ENCODE results near the gene MORC4. TPM values are rescaled to one million over a fixed set of nuclear protein-coding genes. Genes with fewer than 3 reads are reported as not detected.

Gene MORC4
- total and polyA plus RNA-seq, 2 donors from 2014 or later: 8.2 to 12.6 TPM

DNA sequence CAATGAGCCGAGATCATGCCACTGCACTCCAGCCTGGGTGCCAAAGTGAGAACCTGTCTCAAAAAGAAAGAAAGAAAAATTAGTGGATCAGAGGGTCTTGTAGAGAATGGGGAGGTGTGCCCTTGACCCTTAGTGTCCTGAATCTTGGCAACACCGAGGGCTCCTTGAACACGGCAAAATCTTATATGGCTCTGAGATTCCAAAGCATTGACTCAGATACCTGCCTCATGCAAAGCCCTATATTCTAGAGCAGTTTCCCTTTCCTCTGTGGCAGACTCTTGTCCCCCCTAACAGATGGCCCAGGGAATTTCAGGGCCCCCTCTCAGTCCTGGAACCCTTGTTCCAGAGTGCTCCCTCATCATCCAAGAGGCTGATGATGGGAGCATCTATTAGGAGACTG, 73.0 kb downstream of the MORC4 start:
- H3K36me3 ChIP-seq (ENCODE audit: control insufficient read depth in 2 of 3, insufficient read depth in 3 of 3, low read length in 3 of 3): peaks cover 0 to 4% (median 0%) of the 10 kb centered on the region in 3 donors
- intact Hi-C loops (cut with DNase I): no loop called here
- H3K4me1 ChIP-seq (ENCODE audit: control insufficient read depth in 2 of 3, insufficient read depth in 2 of 3, low read depth in 1 of 3, low read length in 3 of 3): no peaks in the 10 kb centered on the region
- H3K4me3 ChIP-seq (ENCODE audit: low read length in 3 of 3): no peak overlapping the region
- H3K9ac ChIP-seq (ENCODE audit: low read length in 3 of 3): no peak overlapping the region
- H3K27ac ChIP-seq (ENCODE audit: low read depth in 2 of 2, low read length in 2 of 2): no peak overlapping the region
- no peaks in the 10 kb centered on the region for H3K9me3 ChIP-seq (ENCODE audit: control insufficient read depth in 2 of 3, insufficient read depth in 1 of 3, low read length in 3 of 3)
- DNase-seq (no peak), FAIRE-seq (no peak)
- TF ChIP-seq CTCF (IDR thresholded peaks at IDR 0.05; ENCODE audit: borderline replicate concordance, extremely low read depth, insufficient read depth): no peak
- H3K27me3 ChIP-seq (ENCODE audit: control insufficient read depth, insufficient read depth, low read length): no peaks in the 10 kb centered on the region

- FAIRE-seq (no peak), DNase-seq (no peak)
- Histone ChIP-seq H3K9ac (ENCODE audit: low read length in 3 of 3) (no peak overlapping the region), H3K27me3 (ENCODE audit: control insufficient read depth, insufficient read depth, low read length) (no peaks in the 10 kb centered on the region), H3K9me3 (ENCODE audit: control insufficient read depth in 2 of 3, insufficient read depth in 1 of 3, low read length in 3 of 3) (no peaks in the 10 kb centered on the region), H3K4me1 (ENCODE audit: control insufficient read depth in 2 of 3, insufficient read depth in 2 of 3, low read depth in 1 of 3, low read length in 3 of 3) (no peaks in the 10 kb centered on the region), H3K36me3 (ENCODE audit: control insufficient read depth in 2 of 3, insufficient read depth in 3 of 3, low read length in 3 of 3) (no peaks in the 10 kb centered on the region), H3K27ac (ENCODE audit: low read depth in 2 of 2, low read length in 2 of 2) (no peak overlapping the region), H3K4me3 (ENCODE audit: low read length in 3 of 3) (no peak overlapping the region)
- intact Hi-C loops (cut with DNase I): no loop called here
- TF ChIP-seq CTCF (IDR thresholded peaks at IDR 0.05; ENCODE audit: borderline replicate concordance, extremely low read depth, insufficient read depth): no peak
Measured at GRCh38 chrX:106921637-106922036, 78.4 kb downstream of the MORC4 start.

GRCh38 chrX:106919932-106920452, 80.0 kb downstream of the MORC4 start, which contains the start of gene CLDN2:
TSS of gene CLDN2 (plus strand) at chrX:106920402. CDS start at chrX:106928229, 7,827 bp downstream.
- Histone ChIP-seq H3K27me3 (ENCODE audit: control insufficient read depth, insufficient read depth, low read length) (no peaks in the 10 kb centered on the region), H3K36me3 (ENCODE audit: control insufficient read depth in 2 of 3, insufficient read depth in 3 of 3, low read length in 3 of 3) (no peaks in the 10 kb centered on the region), H3K9me3 (ENCODE audit: control insufficient read depth in 2 of 3, insufficient read depth in 1 of 3, low read length in 3 of 3) (no peaks in the 10 kb centered on the region), H3K27ac (ENCODE audit: low read depth in 2 of 2, low read length in 2 of 2) (no peak within 1 kb of the TSS), H3K9ac (ENCODE audit: low read length in 3 of 3) (no peak within 1 kb of the TSS), H3K4me3 (ENCODE audit: low read length in 3 of 3) (no peak within 1 kb of the TSS), H3K4me1 (ENCODE audit: control insufficient read depth in 2 of 3, insufficient read depth in 2 of 3, low read depth in 1 of 3, low read length in 3 of 3) (no peaks in the 10 kb centered on the region)
- intact Hi-C loops (cut with DNase I): no loop called here
- DNase-seq (peak in 3 of 5 donors; percentile 24 to 44 (median 34)), FAIRE-seq (no peak)
- no peak for TF ChIP-seq CTCF (IDR thresholded peaks at IDR 0.05; ENCODE audit: borderline replicate concordance, extremely low read depth, insufficient read depth)
